CD4-positive, CD25-positive, alpha-beta regulatory T cell (primary cell): ENCODE data around the gene TRIM26. TPM values are rescaled to one million over a fixed set of nuclear protein-coding genes. Genes with fewer than 3 reads are reported as not detected.
A peak's percentile ranks its signal among the peaks of the same experiment; 100 is the strongest.
"Not testable (repeated sequence)": the region's sequence is repeated elsewhere in the genome, so short reads cannot be mapped to it uniquely, and the experiment has no call there.

ENCODE experiments used
- ATAC-seq, 2 donors: fragments of 150-1000 bp; cut with Tn5 transposase; one replicate each; pipeline ENCODE4 v1.10.0; 2021; ENCODE audit warnings: low read depth in 2 of 2, moderate number of reproducible peaks in 2 of 2, moderate library complexity in 1 of 2
- DNase-seq, 3 donors: peaks; one replicate each; pipeline versions ENCODE4 v3.0.0 to v3.0.0-alpha.2; 2012 to 2022; ENCODE audit warnings: mixed read lengths in 1 of 3
- H3K27ac ChIP-seq: one replicate; pipeline ENCODE4 v1.7.0; 2013; ENCODE audit warnings: mild to moderate bottlenecking, low read length; ENCODE audit not compliant: insufficient read depth, poor library complexity, severe bottlenecking
- H3K27me3 ChIP-seq: one replicate; pipeline ENCODE4 v1.7.0; 2013; ENCODE audit warnings: low read length; ENCODE audit not compliant: control insufficient read depth, insufficient read depth
- H3K36me3 ChIP-seq: one replicate; pipeline ENCODE4 v1.7.0; 2013; ENCODE audit warnings: mild to moderate bottlenecking, low read length, moderate library complexity; ENCODE audit not compliant: control insufficient read depth, insufficient read depth
- H3K4me1 ChIP-seq: 2 replicates; pipeline ENCODE4 v1.7.0; 2013; ENCODE audit warnings: mild to moderate bottlenecking, low read length; ENCODE audit not compliant: insufficient read depth, control insufficient read depth, poor library complexity, severe bottlenecking
- H3K4me3 ChIP-seq: one replicate; pipeline ENCODE4 v1.7.0; 2013; ENCODE audit warnings: low read depth, mild to moderate bottlenecking, low read length, moderate library complexity
- H3K9me3 ChIP-seq, 2 experiments: 1 replicate in 1 of 2; 2 replicates in 1 of 2; pipeline ENCODE4 v1.7.0; 2013; ENCODE audit warnings: low read length in 2 of 2, mild to moderate bottlenecking in 1 of 2, moderate library complexity in 1 of 2; ENCODE audit not compliant: control insufficient read depth in 2 of 2
- H3K27ac Mint-ChIP-seq, 3 donors: one replicate each; pipeline ENCODE4 v1.8.0; 2020 to 2022; ENCODE audit warnings: mild to moderate bottlenecking in 3 of 3, mixed read lengths in 3 of 3, moderate library complexity in 2 of 3
- H3K27me3 Mint-ChIP-seq: one replicate; pipeline ENCODE4 v1.8.0; 2022; ENCODE audit warnings: mild to moderate bottlenecking, mixed read lengths
- H3K36me3 Mint-ChIP-seq: one replicate; pipeline ENCODE4 v1.8.0; 2020; ENCODE audit warnings: mixed read lengths
- H3K4me1 Mint-ChIP-seq, 4 donors: one replicate each; pipeline ENCODE4 v1.8.0; 2020 to 2022; ENCODE audit warnings: mixed read lengths in 4 of 4, mild to moderate bottlenecking in 1 of 4
- H3K4me3 Mint-ChIP-seq, 4 donors: one replicate each; pipeline ENCODE4 v1.8.0; 2020 to 2022; ENCODE audit warnings: mild to moderate bottlenecking in 4 of 4, mixed read lengths in 4 of 4, moderate library complexity in 3 of 4
- H3K9me3 Mint-ChIP-seq, 7 donors: one replicate each; pipeline ENCODE4 v1.8.0; 2020 to 2022; ENCODE audit warnings: mixed read lengths in 7 of 7, mild to moderate bottlenecking in 3 of 7, moderate library complexity in 2 of 7
- polyA plus RNA-seq, 4 donors: library from polyadenylated mRNA; unstranded; fragments of 300-500 nt; fragmentation: Illumina TruSeq; gene quantifications; one replicate each; pipeline ENCODE4 v1.2.3, GENCODE V29; 2021
- total RNA-seq: library from RNA; stranded (reverse); gene quantifications from one replicate; pipeline ENCODE4 v1.2.3, GENCODE V29; 2022

Gene TRIM26, protein sequence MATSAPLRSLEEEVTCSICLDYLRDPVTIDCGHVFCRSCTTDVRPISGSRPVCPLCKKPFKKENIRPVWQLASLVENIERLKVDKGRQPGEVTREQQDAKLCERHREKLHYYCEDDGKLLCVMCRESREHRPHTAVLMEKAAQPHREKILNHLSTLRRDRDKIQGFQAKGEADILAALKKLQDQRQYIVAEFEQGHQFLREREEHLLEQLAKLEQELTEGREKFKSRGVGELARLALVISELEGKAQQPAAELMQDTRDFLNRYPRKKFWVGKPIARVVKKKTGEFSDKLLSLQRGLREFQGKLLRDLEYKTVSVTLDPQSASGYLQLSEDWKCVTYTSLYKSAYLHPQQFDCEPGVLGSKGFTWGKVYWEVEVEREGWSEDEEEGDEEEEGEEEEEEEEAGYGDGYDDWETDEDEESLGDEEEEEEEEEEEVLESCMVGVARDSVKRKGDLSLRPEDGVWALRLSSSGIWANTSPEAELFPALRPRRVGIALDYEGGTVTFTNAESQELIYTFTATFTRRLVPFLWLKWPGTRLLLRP
- total RNA-seq (75.1 TPM), polyA plus RNA-seq (10 to 100 TPM; 43.3 to 55.1 (median 49.7) TPM)

DNA sequence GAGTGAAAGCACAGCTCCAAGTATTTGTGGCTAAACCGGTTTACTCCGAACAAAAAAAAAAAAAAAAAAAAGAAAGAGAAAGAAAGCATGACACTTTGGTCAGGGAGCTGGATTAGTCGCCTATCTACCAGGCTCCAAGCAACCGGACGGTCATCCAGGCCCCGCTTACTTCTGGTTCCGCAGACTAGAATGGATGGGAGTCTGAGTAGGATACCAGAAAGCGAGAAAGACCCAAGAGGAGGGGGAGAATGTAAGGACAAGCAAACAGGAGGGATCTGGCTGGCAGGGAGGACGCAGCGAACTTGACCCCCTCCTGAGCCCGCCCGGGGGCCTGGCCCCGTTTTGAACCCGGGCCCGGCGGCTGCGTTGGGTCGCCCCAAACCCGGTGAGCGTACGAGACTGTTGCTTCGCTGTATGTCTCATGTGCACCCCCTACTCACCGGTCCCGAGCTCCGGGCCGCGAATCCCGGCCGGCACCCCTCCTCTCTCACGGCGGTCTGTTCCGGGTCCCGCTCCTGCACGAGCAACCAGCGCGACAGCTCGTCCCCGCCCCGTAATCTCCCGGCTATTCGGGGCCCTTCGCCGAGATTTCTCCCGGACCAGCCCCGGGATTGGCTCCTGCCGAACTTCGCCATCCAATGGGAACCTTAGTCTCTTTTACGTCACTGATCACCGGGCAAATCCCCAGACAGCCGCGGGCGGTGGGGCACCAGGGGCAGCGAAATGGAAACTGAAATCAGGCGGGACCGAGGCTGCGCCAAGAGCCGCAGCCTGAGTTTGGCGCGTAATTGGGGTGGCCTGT, at the start of gene TRIM26:
Gene TRIM26, minus strand, starts transcription at position 542 of the 802 bp plus-strand sequence. CDS start 14,303 bp downstream, outside the sequence.
- ATAC-seq (peak; percentile 89 to 92), DNase-seq (peak; percentile 96 to 98 (median 98))
- H3K4me1 ChIP-seq = peaks cover 49% of the 10 kb centered on the region
- Mint-ChIP-seq H3K9me3 (no peaks in the 10 kb centered on the region), H3K36me3 (peaks cover 17% of the 10 kb centered on the region), H3K4me1 (peaks cover 8 to 69% (median 43%) of the 10 kb centered on the region in 4 donors), H3K27ac (peak within 1 kb of the TSS; percentile 97 to 100 (median 99)), H3K27me3 (peaks cover 7% of the 10 kb centered on the region), H3K4me3 (peak within 1 kb of the TSS; percentile 92 to 99 (median 99))
- peak within 1 kb of the TSS; percentile 91 for H3K4me3 ChIP-seq
- peak within 1 kb of the TSS; percentile 100 for H3K27ac ChIP-seq
- H3K9me3 ChIP-seq = no peaks in the 10 kb centered on the region
- H3K36me3 ChIP-seq = no peaks in the 10 kb centered on the region
- H3K27me3 ChIP-seq = no peaks in the 10 kb centered on the region

DNA sequence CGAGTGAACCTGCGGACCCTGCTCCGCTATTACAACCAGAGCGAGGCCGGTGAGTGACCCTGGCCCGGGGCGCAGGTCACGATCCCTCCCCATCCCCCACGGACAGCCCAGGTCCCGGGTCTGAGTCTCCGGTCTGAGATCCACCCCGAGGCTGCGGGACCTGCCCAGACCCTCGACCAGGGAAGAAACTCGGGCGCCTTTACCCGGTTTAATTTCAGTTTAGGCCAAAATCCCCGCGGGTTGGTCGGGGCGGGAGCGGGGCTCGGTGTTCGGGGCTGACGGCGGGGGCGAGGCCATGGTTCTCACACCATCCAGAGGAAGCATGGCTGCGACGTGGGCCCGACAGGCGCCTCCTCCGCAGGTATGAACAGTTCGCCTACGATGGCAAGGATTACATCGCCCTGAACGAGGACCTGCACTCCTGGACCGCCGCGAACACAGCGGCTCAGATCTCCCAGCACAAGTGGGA, 46.9 kb upstream of the TRIM26 start:
- H3K36me3 ChIP-seq = no peaks in the 10 kb centered on the region
- H3K4me3 ChIP-seq = peak overlapping the region; percentile 64
- DNase-seq (peak in 2 of 3 donors; percentile 23 to 46), ATAC-seq (peak; percentile 23 to 27)
- H3K9me3 ChIP-seq = no peaks in the 10 kb centered on the region
- H3K36me3 Mint-ChIP-seq = peaks cover 11% of the 10 kb centered on the region
- peak overlapping the region in 2 of 3 donors; percentile 20 to 87 for H3K27ac Mint-ChIP-seq
- H3K4me1 Mint-ChIP-seq = peaks cover 0 to 22% (median 11%) of the 10 kb centered on the region in 4 donors
- peak overlapping the region; percentile 88 to 98 (median 92) for H3K4me3 Mint-ChIP-seq
- H3K9me3 Mint-ChIP-seq = no peaks in the 10 kb centered on the region
- peaks cover 24% of the 10 kb centered on the region for H3K27me3 Mint-ChIP-seq
- H3K27me3 ChIP-seq = no peaks in the 10 kb centered on the region
- H3K4me1 ChIP-seq = peaks cover 16% of the 10 kb centered on the region
- H3K27ac ChIP-seq = no peak overlapping the region

- DNase-seq (peak; percentile 38 to 80 (median 54)), ATAC-seq (peak; percentile 79 to 80)
- peak overlapping the region; percentile 88 to 98 (median 92) for H3K4me3 Mint-ChIP-seq
- Histone ChIP-seq H3K4me1 (peaks cover 16% of the 10 kb centered on the region), H3K27me3 (no peaks in the 10 kb centered on the region), H3K36me3 (no peaks in the 10 kb centered on the region), H3K4me3 (peak overlapping the region; percentile 64), H3K9me3 (no peaks in the 10 kb centered on the region), H3K27ac (peak overlapping the region; percentile 64)
- H3K4me1 Mint-ChIP-seq = peaks cover 0 to 22% (median 11%) of the 10 kb centered on the region in 4 donors
- H3K27ac Mint-ChIP-seq = peak overlapping the region; percentile 85 to 88 (median 87)
- H3K36me3 Mint-ChIP-seq = peaks cover 6% of the 10 kb centered on the region
- peaks cover 26% of the 10 kb centered on the region for H3K27me3 Mint-ChIP-seq
- no peaks in the 10 kb centered on the region for H3K9me3 Mint-ChIP-seq
Observed at GRCh38 chr6:30259140-30260035, 46.2 kb upstream of the TRIM26 start.

- Mint-ChIP-seq H3K9me3 (no peaks in the 10 kb centered on the region), H3K4me3 (peak overlapping the region; percentile 34 to 88 (median 53)), H3K36me3 (no peaks in the 10 kb centered on the region), H3K4me1 (peaks cover 0 to 22% (median 11%) of the 10 kb centered on the region in 4 donors), H3K27ac (peak overlapping the region in 2 of 3 donors; percentile 4 to 39), H3K27me3 (peaks cover 35% of the 10 kb centered on the region)
- H3K27ac ChIP-seq = no peak overlapping the region
- ATAC-seq (peak in 1 of 2 donors; percentile 28), DNase-seq (peak in 1 of 3 donors; percentile 26)
- peaks cover 16% of the 10 kb centered on the region for H3K4me1 ChIP-seq
- H3K4me3 ChIP-seq = peak overlapping the region; percentile 34
- H3K9me3 ChIP-seq = no peaks in the 10 kb centered on the region
- no peaks in the 10 kb centered on the region for H3K27me3 ChIP-seq
- no peaks in the 10 kb centered on the region for H3K36me3 ChIP-seq
Observed at GRCh38 chr6:30258204-30258603, 45.0 kb upstream of the TRIM26 start.

GRCh38 chr6:30252417-30252816, 39.2 kb upstream of the TRIM26 start:
- not testable (repeated sequence) for H3K27ac Mint-ChIP-seq, H3K27me3 ChIP-seq, H3K9me3 Mint-ChIP-seq, H3K9me3 ChIP-seq, H3K4me1 Mint-ChIP-seq, H3K36me3 Mint-ChIP-seq, H3K27ac ChIP-seq, ATAC-seq, H3K4me3 ChIP-seq, H3K4me1 ChIP-seq, DNase-seq, H3K36me3 ChIP-seq, H3K4me3 Mint-ChIP-seq
- H3K27me3 Mint-ChIP-seq = peaks cover 28% of the 10 kb centered on the region

DNA sequence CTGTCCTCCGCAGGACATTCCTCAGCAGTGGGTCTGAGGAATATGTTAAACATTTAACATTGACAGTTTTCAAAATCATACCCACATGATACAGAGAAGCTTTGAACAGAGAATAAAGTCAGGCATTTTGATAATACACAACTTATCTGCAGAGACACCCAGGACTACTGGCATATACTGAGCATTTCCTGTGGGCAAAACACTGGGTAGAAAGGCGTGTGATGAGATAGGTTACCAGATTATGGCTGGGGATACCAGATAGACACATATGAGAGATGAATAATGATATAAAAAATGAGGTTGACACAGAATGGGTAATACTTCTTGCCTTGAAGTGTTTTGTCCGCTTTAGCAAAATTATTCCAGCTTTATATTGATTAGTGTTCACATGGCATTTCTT, 31.4 kb upstream of the TRIM26 start:
- H3K27ac Mint-ChIP-seq = no peak overlapping the region
- DNase-seq (no peak), ATAC-seq (peak; percentile 53 to 73)
- peaks cover 0 to 9% (median 2%) of the 10 kb centered on the region in 4 donors for H3K4me1 Mint-ChIP-seq
- no peak overlapping the region for H3K4me3 Mint-ChIP-seq
- H3K4me3 ChIP-seq = no peak overlapping the region
- no peak overlapping the region for H3K27ac ChIP-seq
- peaks cover 10% of the 10 kb centered on the region for H3K27me3 ChIP-seq
- no peaks in the 10 kb centered on the region for H3K9me3 ChIP-seq
- peaks cover 22% of the 10 kb centered on the region for H3K27me3 Mint-ChIP-seq
- no peaks in the 10 kb centered on the region for H3K4me1 ChIP-seq
- no peaks in the 10 kb centered on the region for H3K36me3 ChIP-seq
- H3K9me3 Mint-ChIP-seq = peaks cover 0 to 3% (median 0%) of the 10 kb centered on the region in 7 donors
- H3K36me3 Mint-ChIP-seq = no peaks in the 10 kb centered on the region
